Endodermal cell (in vitro differentiated cells): ENCODE measurements around the gene EIF5A. TPM values are rescaled to one million over a fixed set of nuclear protein-coding genes. Genes with fewer than 3 reads are reported as not detected.

Source experiments
- DNase-seq: peaks from one replicate; pipeline ENCODE4 v3.0.0-alpha.2; 2017
- H3K27ac ChIP-seq: 2 replicates; pipeline ENCODE4 v1.5.1; 2013; ENCODE audit warnings: mild to moderate bottlenecking, low read depth, low read length, moderate library complexity
- H3K27me3 ChIP-seq: 2 replicates; pipeline ENCODE4 v1.6.1; 2013; ENCODE audit warnings: mild to moderate bottlenecking, low read length, moderate library complexity; ENCODE audit not compliant: insufficient read depth, control insufficient read depth, poor library complexity, severe bottlenecking
- H3K36me3 ChIP-seq: 2 replicates; pipeline ENCODE4 v1.7.0; 2013; ENCODE audit warnings: mild to moderate bottlenecking, low read length, moderate library complexity; ENCODE audit not compliant: control insufficient read depth, insufficient read depth
- H3K4me1 ChIP-seq: one replicate; pipeline ENCODE4 v1.7.0; 2013; ENCODE audit warnings: low read length; ENCODE audit not compliant: control insufficient read depth, insufficient read depth
- H3K4me3 ChIP-seq: 2 replicates; pipeline ENCODE4 v1.5.1; 2013; ENCODE audit warnings: mild to moderate bottlenecking, low read length, moderate library complexity
- H3K9ac ChIP-seq: 2 replicates; pipeline ENCODE4 v1.6.1; 2013; ENCODE audit warnings: mild to moderate bottlenecking, low read length, moderate library complexity; ENCODE audit not compliant: poor library complexity, severe bottlenecking; ENCODE audit errors: extremely low read depth
- H3K9me3 ChIP-seq: 2 replicates; pipeline ENCODE4 v1.6.1; 2013; ENCODE audit warnings: mild to moderate bottlenecking, low read length, moderate library complexity; ENCODE audit not compliant: control insufficient read depth
- H3K27ac Mint-ChIP-seq: 2 replicates; pipeline ENCODE4 v1.8.0; 2020; ENCODE audit warnings: mixed read lengths
- H3K27me3 Mint-ChIP-seq: 2 replicates; pipeline ENCODE4 v1.8.0; 2021; ENCODE audit warnings: mild to moderate bottlenecking, mixed read lengths; ENCODE audit not compliant: insufficient read depth
- H3K36me3 Mint-ChIP-seq: 2 replicates; pipeline ENCODE4 v1.8.0; 2020; ENCODE audit warnings: low read depth, mixed read lengths
- H3K4me1 Mint-ChIP-seq: 2 replicates; pipeline ENCODE4 v1.8.0; 2020; ENCODE audit warnings: mixed read lengths
- H3K4me3 Mint-ChIP-seq: 2 replicates; pipeline ENCODE4 v1.8.0; 2020; ENCODE audit warnings: mild to moderate bottlenecking, moderate library complexity, mixed read lengths
- H3K9me3 Mint-ChIP-seq: 2 replicates; pipeline ENCODE4 v1.8.0; 2020; ENCODE audit warnings: mild to moderate bottlenecking, mixed read lengths
- CTCF ChIP-seq: fragments of 200-600 bp; sonication (generic); conservative IDR thresholded peaks from 2 replicates; pipeline ENCODE4 v1.5.0; 2021; ENCODE audit warnings: antibody characterized with exemption, mild to moderate bottlenecking
- WGBS, 2 experiments: methylation state at CpG; one replicate each; pipeline versions ENCODE4 v1.1.5 to v1.1.7; 2013; ENCODE audit warnings: missing lambda C conversion rate in 2 of 2, mixed read lengths in 1 of 2; ENCODE audit not compliant: insufficient coverage in 1 of 2, insufficient read length in 1 of 2; 5-methylcytosine and 5-hydroxymethylcytosine counted together
- total RNA-seq, 2 donors: library from RNA; stranded (reverse); fragmentation: NEBNext Ultra II Directional in 1 of 2; extraction: Animal tissue kit (Norgen Biotek cat#: 25700) in 1 of 2; gene quantifications; 2 replicates in 1 of 2; 3 replicates in 1 of 2; pipeline ENCODE4 v1.2.1, GENCODE V29; 2021

Gene EIF5A
- total RNA-seq, 2 donors from 2014 or later, result 488 to 556 TPM

GRCh38 chr17:7327501-7327900 is 20.1 kb downstream of the EIF5A start:
- H3K27me3 ChIP-seq, result no peaks in the 10 kb centered on the region
- Mint-ChIP-seq H3K9me3 (no peaks in the 10 kb centered on the region), H3K4me3 (no peak overlapping the region), H3K36me3 (peaks cover 21% of the 10 kb centered on the region), H3K27me3 (no peaks in the 10 kb centered on the region), H3K4me1 (peaks cover 10% of the 10 kb centered on the region), H3K27ac (no peak overlapping the region)
- H3K36me3 ChIP-seq, result peaks cover 29% of the 10 kb centered on the region
- WGBS, 2 experiments, result 93 to 97% methylated on average over 10 to 17 of the region's 17 CpGs
- H3K9ac ChIP-seq, result no peak overlapping the region
- no peaks in the 10 kb centered on the region for H3K9me3 ChIP-seq
- no peaks in the 10 kb centered on the region for H3K4me1 ChIP-seq
- no peak for TF ChIP-seq CTCF
- no peak for DNase-seq
- no peak overlapping the region for H3K27ac ChIP-seq
- peak overlapping the region; percentile 82 for H3K4me3 ChIP-seq

GRCh38 chr17:7328009-7328408 is 20.6 kb downstream of the EIF5A start:
- H3K4me3 ChIP-seq, result peak overlapping the region; percentile 82
- peaks cover 16% of the 10 kb centered on the region for H3K36me3 Mint-ChIP-seq

GRCh38 chr17:7328840-7329373 is 21.5 kb downstream of the EIF5A start, which contains the start of gene NEURL4:
NEURL4 (minus strand) TSS chr17:7329335; CDS start chr17:7329312, 23 bp downstream.
- H3K4me1 ChIP-seq, result no peaks in the 10 kb centered on the region
- H3K4me3 Mint-ChIP-seq, result peak within 1 kb of the TSS; percentile 81
- peaks cover 16% of the 10 kb centered on the region for H3K36me3 ChIP-seq
- no peak for DNase-seq
- peak within 1 kb of the TSS; percentile 96 for H3K27ac Mint-ChIP-seq
- no peaks in the 10 kb centered on the region for H3K27me3 ChIP-seq
- H3K27me3 Mint-ChIP-seq, result no peaks in the 10 kb centered on the region
- peak within 1 kb of the TSS; percentile 82 for H3K4me3 ChIP-seq
- peaks cover 10% of the 10 kb centered on the region for H3K4me1 Mint-ChIP-seq
- peak within 1 kb of the TSS; percentile 71 for H3K9ac ChIP-seq
- 0 to 3% methylated on average over 4 to 50 of the region's 50 CpGs for WGBS, 2 experiments
- H3K9me3 ChIP-seq, result no peaks in the 10 kb centered on the region
- no peaks in the 10 kb centered on the region for H3K9me3 Mint-ChIP-seq
- peak within 1 kb of the TSS; percentile 98 for H3K27ac ChIP-seq
- H3K36me3 Mint-ChIP-seq, result peaks cover 12% of the 10 kb centered on the region
- no peak for TF ChIP-seq CTCF

More at GRCh38 chr17:7328009-7328408, 20.6 kb downstream of the EIF5A start:
- Mint-ChIP-seq H3K9me3 (no peaks in the 10 kb centered on the region), H3K27me3 (no peaks in the 10 kb centered on the region), H3K4me1 (peaks cover 10% of the 10 kb centered on the region), H3K27ac (no peak overlapping the region), H3K4me3 (peak overlapping the region; percentile 81)
- Histone ChIP-seq H3K36me3 (peaks cover 24% of the 10 kb centered on the region), H3K9me3 (no peaks in the 10 kb centered on the region), H3K27ac (no peak overlapping the region), H3K27me3 (no peaks in the 10 kb centered on the region), H3K4me1 (no peaks in the 10 kb centered on the region), H3K9ac (no peak overlapping the region)
- no peak for TF ChIP-seq CTCF
- DNase-seq, result no peak
- 92 to 100% methylated on average over 1 of the region's 1 CpG for WGBS, 2 experiments
